Measurements from ENCODE around the gene FMNL2. TPM values are rescaled to one million over a fixed set of nuclear protein-coding genes. Genes with fewer than 3 reads are reported as not detected.

The FMNL2 gene
- total and polyA plus RNA-seq, 4 donors, result 18.8 to 81.4 (median 38.4) TPM

GRCh38 chr2:152350155-152350679, 15.2 kb downstream of the FMNL2 start:
- 95% methylated on average over 5 of the region's 5 CpGs for WGBS, 2 donors
- TF ChIP-seq CTCF (IDR thresholded peaks at IDR 0.05; ENCODE audit: control extremely low read depth, extremely low read depth), result no peak
- H3K27ac ChIP-seq (ENCODE audit: low read depth in 1 of 2, low read length in 1 of 2), result no peak overlapping the region
- DNase-seq, result no peak
- H3K9ac ChIP-seq (ENCODE audit: insufficient read depth in 1 of 2, low read length in 2 of 2), result no peak overlapping the region
- H3K36me3 ChIP-seq (ENCODE audit: control insufficient read depth in 4 of 4, insufficient read depth in 4 of 4, low read length in 4 of 4), result peaks cover 0 to 1% (median 0%) of the 10 kb centered on the region in 4 donors
- ATAC-seq (ENCODE audit: insufficient read depth, low FRiP score), result no peak
- H3K9me3 ChIP-seq (ENCODE audit: control insufficient read depth in 4 of 4, insufficient read depth in 3 of 4, low read length in 3 of 4), result no peaks in the 10 kb centered on the region
- H3K4me1 ChIP-seq (ENCODE audit: control insufficient read depth in 5 of 5, insufficient read depth in 5 of 5, low read length in 5 of 5), result peaks cover 0 to 13% (median 3%) of the 10 kb centered on the region in 5 donors
- no peaks in the 10 kb centered on the region for H3K27me3 ChIP-seq (ENCODE audit: control insufficient read depth in 3 of 3, insufficient read depth in 3 of 3, low read length in 2 of 3)
- no peak overlapping the region for H3K4me3 ChIP-seq

GRCh38 chr2:152352616-152353015, 17.6 kb downstream of the FMNL2 start:
- DNase-seq (no peak), ATAC-seq (ENCODE audit: insufficient read depth, low FRiP score) (no peak)
- no peaks in the 10 kb centered on the region for H3K9me3 ChIP-seq (ENCODE audit: control insufficient read depth in 4 of 4, insufficient read depth in 3 of 4, low read length in 3 of 4)
- no peak overlapping the region for H3K27ac ChIP-seq (ENCODE audit: low read depth in 1 of 2, low read length in 1 of 2)
- no peak for TF ChIP-seq CTCF (IDR thresholded peaks at IDR 0.05; ENCODE audit: control extremely low read depth, extremely low read depth)
- H3K27me3 ChIP-seq (ENCODE audit: control insufficient read depth in 3 of 3, insufficient read depth in 3 of 3, low read length in 2 of 3), result no peaks in the 10 kb centered on the region
- H3K4me3 ChIP-seq, result no peak overlapping the region
- peaks cover 0 to 16% (median 0%) of the 10 kb centered on the region in 5 donors for H3K4me1 ChIP-seq (ENCODE audit: control insufficient read depth in 5 of 5, insufficient read depth in 5 of 5, low read length in 5 of 5)
- peaks cover 0 to 1% (median 0%) of the 10 kb centered on the region in 4 donors for H3K36me3 ChIP-seq (ENCODE audit: control insufficient read depth in 4 of 4, insufficient read depth in 4 of 4, low read length in 4 of 4)
- no peak overlapping the region for H3K9ac ChIP-seq (ENCODE audit: insufficient read depth in 1 of 2, low read length in 2 of 2)

- ATAC-seq (ENCODE audit: insufficient read depth, low FRiP score), result no peak
- Histone ChIP-seq H3K36me3 (ENCODE audit: control insufficient read depth in 4 of 4, insufficient read depth in 4 of 4, low read length in 4 of 4) (peaks cover 0 to 1% (median 0%) of the 10 kb centered on the region in 4 donors), H3K27ac (ENCODE audit: low read depth in 1 of 2, low read length in 1 of 2) (no peak overlapping the region), H3K4me1 (ENCODE audit: control insufficient read depth in 5 of 5, insufficient read depth in 5 of 5, low read length in 5 of 5) (peaks cover 0 to 13% (median 0%) of the 10 kb centered on the region in 5 donors), H3K9ac (ENCODE audit: insufficient read depth in 1 of 2, low read length in 2 of 2) (no peak overlapping the region), H3K4me3 (no peak overlapping the region), H3K9me3 (ENCODE audit: control insufficient read depth in 4 of 4, insufficient read depth in 3 of 4, low read length in 3 of 4) (peaks cover 0 to 2% (median 0%) of the 10 kb centered on the region in 4 donors), H3K27me3 (ENCODE audit: control insufficient read depth in 3 of 3, insufficient read depth in 3 of 3, low read length in 2 of 3) (no peaks in the 10 kb centered on the region)
- DNase-seq, result no peak
- 91 to 96% methylated on average over 2 of the region's 2 CpGs for WGBS, 2 donors
- no peak for TF ChIP-seq CTCF (IDR thresholded peaks at IDR 0.05; ENCODE audit: control extremely low read depth, extremely low read depth)
Observed at GRCh38 chr2:152353364-152353763, 18.4 kb downstream of the FMNL2 start.
